GM10266 (cell line): ENCODE data around the gene MACROD1.
A peak's percentile ranks its signal among the peaks of the same experiment; 100 is the strongest.
"Not testable (repeated sequence)": the region's sequence is repeated elsewhere in the genome, so short reads cannot be mapped to it uniquely, and the experiment has no call there.

Experiments used
- DNase-seq: peaks from one replicate; pipeline ENCODE4 v3.0.0; 2012; ENCODE audit errors: extremely low spot score
- TF ChIP-seq, protein P1 (sequence below): IDR thresholded peaks from 2 replicates; pipeline ENCODE4 v1.5.1; 2012; ENCODE audit warnings: mild to moderate bottlenecking, low read depth; ENCODE audit not compliant: control insufficient read depth, insufficient read depth; ENCODE audit errors: missing control alignments

Gene MACROD1

DNA sequence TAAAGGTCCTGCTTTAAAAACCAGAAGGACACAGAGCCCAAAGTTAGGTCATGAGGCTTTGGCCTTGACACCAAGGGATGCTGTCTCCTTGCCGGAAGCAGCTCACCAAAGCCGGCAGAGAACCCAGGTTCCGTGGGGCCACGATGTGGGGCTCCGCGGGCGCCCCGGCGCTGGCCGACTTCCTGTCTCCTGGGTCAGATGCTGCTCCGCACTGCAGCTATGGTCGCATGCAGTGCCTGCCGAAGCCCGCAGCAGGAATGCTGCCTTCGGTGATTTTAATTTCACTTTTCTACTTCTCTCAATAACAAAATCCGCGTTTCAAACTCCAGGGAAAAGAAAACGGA is 180.1 kb downstream of the MACROD1 start:
- DNase-seq: peak; percentile 75
- TF ChIP-seq, protein P1, sequence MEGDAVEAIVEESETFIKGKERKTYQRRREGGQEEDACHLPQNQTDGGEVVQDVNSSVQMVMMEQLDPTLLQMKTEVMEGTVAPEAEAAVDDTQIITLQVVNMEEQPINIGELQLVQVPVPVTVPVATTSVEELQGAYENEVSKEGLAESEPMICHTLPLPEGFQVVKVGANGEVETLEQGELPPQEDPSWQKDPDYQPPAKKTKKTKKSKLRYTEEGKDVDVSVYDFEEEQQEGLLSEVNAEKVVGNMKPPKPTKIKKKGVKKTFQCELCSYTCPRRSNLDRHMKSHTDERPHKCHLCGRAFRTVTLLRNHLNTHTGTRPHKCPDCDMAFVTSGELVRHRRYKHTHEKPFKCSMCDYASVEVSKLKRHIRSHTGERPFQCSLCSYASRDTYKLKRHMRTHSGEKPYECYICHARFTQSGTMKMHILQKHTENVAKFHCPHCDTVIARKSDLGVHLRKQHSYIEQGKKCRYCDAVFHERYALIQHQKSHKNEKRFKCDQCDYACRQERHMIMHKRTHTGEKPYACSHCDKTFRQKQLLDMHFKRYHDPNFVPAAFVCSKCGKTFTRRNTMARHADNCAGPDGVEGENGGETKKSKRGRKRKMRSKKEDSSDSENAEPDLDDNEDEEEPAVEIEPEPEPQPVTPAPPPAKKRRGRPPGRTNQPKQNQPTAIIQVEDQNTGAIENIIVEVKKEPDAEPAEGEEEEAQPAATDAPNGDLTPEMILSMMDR: no peak

DNA sequence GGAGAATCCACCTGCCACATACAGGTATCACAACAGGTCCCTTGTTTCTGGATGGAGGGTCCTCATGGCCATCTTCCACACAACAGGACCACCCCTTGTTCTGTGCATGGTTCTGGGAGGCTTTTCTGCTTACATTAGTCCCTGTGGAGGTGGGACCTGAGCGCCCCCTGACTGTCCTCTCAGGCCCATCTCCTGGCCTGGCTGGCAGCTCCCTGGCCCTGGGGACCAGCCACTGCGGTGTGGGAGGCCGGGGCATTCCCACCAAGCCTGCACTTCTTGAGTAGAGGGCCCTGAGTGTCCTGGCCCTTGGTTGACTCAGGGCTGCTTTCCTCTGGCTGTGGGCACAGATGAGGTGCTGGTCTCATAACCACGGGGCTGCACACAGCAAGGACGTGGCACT is 186.5 kb downstream of the MACROD1 start:
- TF ChIP-seq, protein P1: no peak
- DNase-seq: no peak

DNA sequence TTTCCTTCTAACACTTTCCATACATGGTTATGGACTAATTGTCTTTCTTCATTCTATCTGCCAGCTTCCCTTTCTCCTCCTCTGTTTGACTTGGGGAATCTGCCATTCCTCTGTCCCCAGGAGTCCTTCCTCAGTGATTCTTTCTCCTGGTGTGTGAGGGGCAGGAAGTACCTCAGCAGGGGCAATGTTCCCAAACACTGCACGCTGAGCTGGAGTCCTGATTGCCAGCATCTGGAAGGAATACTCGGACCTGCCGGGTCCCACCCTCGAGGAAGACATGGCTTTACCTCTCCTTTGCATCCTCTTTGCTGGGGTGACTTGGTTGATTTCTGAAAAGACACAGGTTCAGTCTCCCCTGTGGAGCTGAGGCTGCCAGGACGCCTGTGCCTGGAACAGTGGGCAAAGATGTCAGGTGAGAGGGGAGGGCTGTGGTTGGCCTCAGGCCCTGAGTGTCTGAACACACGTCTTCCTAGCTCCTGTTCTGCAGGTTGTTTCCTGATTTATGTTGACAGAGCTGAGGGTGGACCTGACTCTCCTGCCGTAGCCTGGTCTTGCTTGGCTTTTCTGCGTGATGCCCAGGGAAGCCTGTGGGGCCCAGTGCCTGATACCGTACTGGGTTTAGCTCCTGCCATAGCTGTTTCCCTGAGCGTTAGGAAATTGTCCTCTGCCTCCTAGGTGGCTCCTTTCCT is 187.2 kb downstream of the MACROD1 start:
- no peak for DNase-seq
- TF ChIP-seq, protein P1: no peak

DNA sequence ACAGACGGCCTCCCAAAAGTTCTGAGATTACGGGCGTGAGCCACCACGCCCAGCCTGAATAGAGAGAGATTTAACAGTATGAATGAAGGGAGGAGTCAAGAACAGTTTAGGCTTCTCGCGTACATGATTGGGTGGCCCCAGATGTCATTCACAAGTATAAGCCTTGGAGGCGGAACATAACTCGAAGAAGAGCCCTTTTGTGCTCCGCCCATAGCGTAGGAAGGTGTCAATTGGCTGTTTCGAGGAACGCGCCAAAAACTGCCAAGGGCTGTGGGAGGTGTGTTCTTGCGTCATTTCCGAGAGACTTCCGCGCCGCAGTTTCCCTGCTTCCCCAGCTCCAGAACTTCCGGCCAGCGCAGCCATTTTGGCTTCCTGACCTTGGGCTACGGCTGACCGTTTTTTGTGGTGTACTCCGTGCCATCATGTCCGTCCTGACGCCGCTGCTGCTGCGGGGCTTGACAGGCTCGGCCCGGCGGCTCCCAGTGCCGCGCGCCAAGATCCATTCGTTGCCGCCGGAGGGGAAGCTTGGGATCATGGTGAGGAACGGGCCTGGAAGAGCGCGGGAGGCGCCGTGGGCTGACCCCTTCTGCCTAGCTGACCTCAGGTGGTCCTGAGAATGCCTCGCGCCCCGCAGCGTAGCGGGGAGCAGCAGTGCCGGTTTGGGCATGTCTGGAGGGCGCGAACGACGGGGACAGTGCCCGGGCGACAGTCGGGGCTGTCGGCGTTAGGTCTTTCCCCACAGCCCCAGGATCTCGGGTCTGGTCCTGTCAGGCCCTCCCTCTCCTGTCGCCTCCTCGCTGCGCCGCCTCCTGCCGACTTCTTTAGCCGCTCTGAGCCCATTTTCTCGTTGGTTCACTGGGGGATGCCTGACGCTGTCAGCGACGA is 191.4 kb downstream of the MACROD1 start, which contains the start of gene COX8A:
Gene COX8A (plus strand): TSS at position 362 of the 885 bp plus-strand sequence. CDS start 61 bp downstream, at position 423.
- TF ChIP-seq, protein P1: peak; percentile 7
- peak; percentile 97 for DNase-seq

DNA sequence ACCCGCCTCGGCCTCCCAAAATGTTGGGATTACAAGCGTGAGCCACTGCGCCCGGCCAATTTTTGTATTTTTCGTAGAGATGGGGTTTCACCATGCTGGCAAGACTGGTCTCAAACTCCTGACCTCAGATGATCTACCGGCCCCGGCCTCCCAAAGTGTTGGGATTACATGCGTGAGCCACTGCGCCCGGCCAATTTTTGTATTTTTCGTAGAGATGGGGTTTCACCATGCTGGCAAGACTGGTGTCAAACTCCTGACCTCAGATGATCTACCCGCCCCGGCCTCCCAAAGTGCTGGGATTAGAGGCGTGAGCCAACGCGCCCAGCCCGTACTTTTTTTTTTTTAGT is 192.0 kb downstream of the MACROD1 start:
- not testable (repeated sequence) for DNase-seq

DNA sequence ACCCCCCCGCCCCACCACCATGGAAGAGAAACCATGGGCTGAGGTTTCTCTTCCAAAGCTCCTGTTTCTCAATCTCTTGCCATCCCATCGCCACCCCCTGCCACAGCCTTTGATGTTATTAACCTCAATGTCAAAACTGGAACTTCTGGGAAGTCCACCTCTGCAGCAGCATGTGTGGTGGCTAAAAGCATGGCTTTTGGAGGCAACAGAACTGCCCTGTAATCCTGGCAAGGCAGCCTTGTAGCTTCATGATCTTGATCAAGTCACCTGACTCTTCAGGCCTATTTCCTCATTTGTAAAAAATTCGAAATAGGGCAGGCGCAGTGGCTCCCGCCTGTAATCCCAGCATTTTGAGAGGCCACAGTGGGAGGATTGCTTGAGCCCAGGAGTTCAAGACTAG is 195.0 kb downstream of the MACROD1 start:
- TF ChIP-seq, protein P1: no peak
- DNase-seq: no peak

DNA sequence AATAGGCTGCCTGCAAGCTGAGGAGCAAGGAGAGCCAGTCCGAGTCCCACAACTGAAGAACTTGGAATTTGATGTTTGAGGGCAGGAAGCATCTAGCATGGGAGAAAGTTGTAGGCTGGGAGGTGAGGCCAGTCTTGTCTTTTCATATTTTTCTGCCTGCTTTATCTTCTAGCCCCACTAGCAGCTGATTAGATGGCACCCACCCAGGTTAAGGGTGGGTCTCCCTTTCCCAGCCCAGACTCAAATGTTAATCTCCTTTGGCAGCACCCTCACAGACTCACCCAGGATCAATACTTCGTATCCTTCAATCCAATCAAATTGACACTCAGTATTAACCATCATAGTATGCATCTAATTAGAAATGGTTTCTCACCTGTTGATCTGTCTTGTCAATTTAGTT is 196.5 kb downstream of the MACROD1 start:
- no peak for DNase-seq

More for the DNA sequence above, 196.5 kb downstream of the MACROD1 start:
- TF ChIP-seq, protein P1: no peak
